ENCODE data around the gene ZBED4. TPM values are rescaled to one million over a fixed set of nuclear protein-coding genes. Genes with fewer than 3 reads are reported as not detected.

ZBED4 gene
- total RNA-seq, 2 donors from 2014 or later, result 10.4 to 11.2 TPM

DNA sequence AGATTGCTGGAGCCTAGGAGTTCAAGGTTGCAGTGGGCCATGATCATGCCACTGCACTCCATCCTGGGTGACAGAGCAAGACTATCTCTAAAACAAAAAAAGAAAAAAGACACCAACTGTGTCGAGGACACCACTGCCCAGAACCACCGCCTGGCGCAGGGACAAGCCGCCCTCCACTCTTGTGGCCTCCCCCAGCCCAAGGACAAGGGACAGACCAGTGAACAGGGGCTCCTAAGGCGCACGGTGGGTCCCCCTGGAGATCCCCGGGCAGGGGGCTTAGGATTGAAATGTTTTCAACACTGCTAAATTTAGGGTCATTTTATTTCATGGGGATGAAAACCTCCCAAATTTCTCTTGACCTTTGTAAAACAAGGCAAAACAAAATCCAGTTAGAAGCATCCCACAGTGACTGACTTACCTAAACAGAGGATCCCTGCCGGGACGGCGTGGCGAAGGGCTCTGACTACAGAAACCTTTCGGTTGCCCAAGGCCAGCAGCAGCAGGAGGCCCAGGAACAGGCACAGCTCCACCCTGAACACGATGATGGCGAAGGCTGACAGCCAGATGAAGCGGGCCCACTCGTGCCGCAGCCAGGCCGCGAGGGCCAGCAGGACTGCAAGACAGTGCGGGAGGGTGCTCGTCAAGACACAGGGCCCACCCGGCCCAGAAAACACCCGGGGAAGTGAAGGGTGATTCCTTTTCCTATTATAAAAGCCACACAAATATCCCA lies 56.0 kb downstream of the ZBED4 start:
- H3K4me1 ChIP-seq (replicated peaks), result no peaks in the 10 kb centered on the region
- H3K36me3 ChIP-seq, result no peaks in the 10 kb centered on the region
- DNase-seq (ENCODE audit: low spot score), result no peak
- WGBS, result 92% methylated on average over 23 of the region's 23 CpGs
- no peak overlapping the region for H3K4me3 ChIP-seq
- no peak for TF ChIP-seq POLR2AphosphoS5 (IDR thresholded peaks at IDR 0.05)
- no peak for TF ChIP-seq POLR2A (IDR thresholded peaks at IDR 0.05)
- TF ChIP-seq, protein P1, sequence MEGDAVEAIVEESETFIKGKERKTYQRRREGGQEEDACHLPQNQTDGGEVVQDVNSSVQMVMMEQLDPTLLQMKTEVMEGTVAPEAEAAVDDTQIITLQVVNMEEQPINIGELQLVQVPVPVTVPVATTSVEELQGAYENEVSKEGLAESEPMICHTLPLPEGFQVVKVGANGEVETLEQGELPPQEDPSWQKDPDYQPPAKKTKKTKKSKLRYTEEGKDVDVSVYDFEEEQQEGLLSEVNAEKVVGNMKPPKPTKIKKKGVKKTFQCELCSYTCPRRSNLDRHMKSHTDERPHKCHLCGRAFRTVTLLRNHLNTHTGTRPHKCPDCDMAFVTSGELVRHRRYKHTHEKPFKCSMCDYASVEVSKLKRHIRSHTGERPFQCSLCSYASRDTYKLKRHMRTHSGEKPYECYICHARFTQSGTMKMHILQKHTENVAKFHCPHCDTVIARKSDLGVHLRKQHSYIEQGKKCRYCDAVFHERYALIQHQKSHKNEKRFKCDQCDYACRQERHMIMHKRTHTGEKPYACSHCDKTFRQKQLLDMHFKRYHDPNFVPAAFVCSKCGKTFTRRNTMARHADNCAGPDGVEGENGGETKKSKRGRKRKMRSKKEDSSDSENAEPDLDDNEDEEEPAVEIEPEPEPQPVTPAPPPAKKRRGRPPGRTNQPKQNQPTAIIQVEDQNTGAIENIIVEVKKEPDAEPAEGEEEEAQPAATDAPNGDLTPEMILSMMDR (IDR thresholded peaks at IDR 0.05), result no peak
- H3K27me3 ChIP-seq (replicated peaks; ENCODE audit: insufficient read depth), result no peaks in the 10 kb centered on the region
- no peaks in the 10 kb centered on the region for H3K9me3 ChIP-seq
- intact Hi-C loops (cut with DNase I), result no loop called here
- H3K27ac ChIP-seq, result no peak overlapping the region

DNA sequence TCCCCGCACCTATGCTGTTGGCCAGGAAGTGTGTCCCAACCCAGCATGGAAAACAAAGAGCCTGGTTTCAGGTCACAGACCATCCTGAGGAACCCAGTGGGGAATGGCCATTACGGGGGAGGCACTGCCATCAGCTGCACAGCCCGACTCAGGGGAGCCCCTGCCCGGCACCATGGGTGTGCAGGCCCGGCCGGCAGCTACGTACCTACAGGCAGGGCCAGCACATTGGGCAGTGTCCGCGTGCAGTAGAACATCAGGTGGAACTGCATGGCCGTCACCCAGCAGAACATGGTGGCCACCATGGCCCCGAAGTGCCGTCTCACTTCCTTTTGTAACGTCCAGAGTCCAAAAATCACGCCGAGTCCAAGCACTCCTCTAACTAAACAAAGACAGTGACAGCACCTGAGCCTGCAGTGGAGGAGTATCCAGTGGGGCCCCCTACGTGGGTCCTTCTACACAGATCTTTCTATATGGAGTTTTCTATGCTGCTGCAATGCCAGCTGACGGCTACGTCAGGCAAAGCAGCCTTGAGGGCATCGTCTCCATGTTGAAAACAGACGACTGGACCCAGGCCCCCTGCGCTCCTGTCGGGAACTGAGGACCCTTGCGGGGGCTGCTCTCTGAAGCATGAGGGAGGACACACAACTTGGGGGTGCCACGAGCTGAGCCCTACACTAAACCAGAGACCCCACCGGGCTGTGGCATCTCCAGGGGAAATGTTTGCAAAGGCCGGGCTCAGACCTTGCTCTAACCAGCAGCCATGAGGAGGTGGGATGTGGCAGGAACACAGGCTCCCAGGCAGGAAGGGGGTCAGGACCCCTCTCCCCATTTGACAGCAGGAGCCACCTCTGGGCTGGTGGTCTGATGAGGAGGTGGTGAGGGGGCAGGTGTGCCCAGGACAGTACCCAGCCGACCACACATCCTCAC lies 56.8 kb downstream of the ZBED4 start:
- H3K4me3 ChIP-seq, result no peak overlapping the region
- H3K9me3 ChIP-seq, result no peaks in the 10 kb centered on the region
- intact Hi-C loops (cut with DNase I), result no loop called here
- 95% methylated on average over 27 of the region's 27 CpGs for WGBS
- no peaks in the 10 kb centered on the region for H3K27me3 ChIP-seq (replicated peaks; ENCODE audit: insufficient read depth)
- no peaks in the 10 kb centered on the region for H3K36me3 ChIP-seq
- no peak overlapping the region for H3K27ac ChIP-seq
- TF ChIP-seq POLR2A (IDR thresholded peaks at IDR 0.05) (no peak), POLR2AphosphoS5 (IDR thresholded peaks at IDR 0.05) (no peak)
- TF ChIP-seq, protein P1 (IDR thresholded peaks at IDR 0.05), result no peak
- DNase-seq (ENCODE audit: low spot score), result no peak
- no peaks in the 10 kb centered on the region for H3K4me1 ChIP-seq (replicated peaks)

DNA sequence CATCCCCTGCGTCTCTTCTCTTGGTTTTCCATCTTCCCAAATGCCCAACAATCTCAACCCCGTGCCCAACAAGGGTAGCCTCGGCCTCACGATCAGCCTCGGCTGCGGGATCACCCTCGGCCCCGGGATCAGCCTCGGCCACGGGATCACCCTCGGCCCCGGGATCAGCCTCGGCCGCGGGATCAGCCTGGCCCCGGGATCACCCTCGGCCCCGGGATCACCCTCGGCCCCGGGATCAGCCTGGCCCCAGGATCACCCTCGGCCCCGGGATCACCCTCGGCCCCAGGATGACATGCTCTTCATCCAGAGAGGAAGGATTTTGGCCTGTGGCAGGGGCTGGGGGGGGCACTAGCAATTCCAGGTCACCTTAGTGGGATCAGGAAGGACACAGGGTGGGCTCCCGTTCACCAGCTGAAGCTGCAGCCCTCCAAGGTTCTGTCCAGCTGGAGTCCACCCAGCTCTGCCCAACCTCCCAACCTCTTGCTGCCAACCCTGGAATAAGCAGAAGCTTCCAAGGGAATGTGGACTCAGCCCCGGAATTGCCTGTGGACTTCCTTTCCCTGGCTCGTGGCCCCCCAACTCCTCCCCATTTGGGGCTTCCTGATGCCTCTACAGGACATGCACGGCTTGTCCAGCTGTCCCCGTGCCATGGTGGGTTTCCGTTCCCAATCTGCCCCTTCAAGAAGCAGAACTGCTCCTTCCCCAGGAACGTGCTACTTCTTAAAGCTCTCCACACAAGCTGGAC lies 58.4 kb downstream of the ZBED4 start:
- no peaks in the 10 kb centered on the region for H3K4me1 ChIP-seq (replicated peaks)
- intact Hi-C loops (cut with DNase I), result no loop called here
- 96% methylated on average over 29 of the region's 30 CpGs for WGBS
- H3K27ac ChIP-seq, result no peak overlapping the region
- DNase-seq (ENCODE audit: low spot score), result no peak
- no peaks in the 10 kb centered on the region for H3K27me3 ChIP-seq (replicated peaks; ENCODE audit: insufficient read depth)
- no peak overlapping the region for H3K4me3 ChIP-seq
- TF ChIP-seq POLR2AphosphoS5 (IDR thresholded peaks at IDR 0.05), result no peak
- TF ChIP-seq, protein P1 (IDR thresholded peaks at IDR 0.05), result no peak
- TF ChIP-seq POLR2A (IDR thresholded peaks at IDR 0.05), result no peak
- H3K9me3 ChIP-seq, result no peaks in the 10 kb centered on the region
- no peaks in the 10 kb centered on the region for H3K36me3 ChIP-seq

DNA sequence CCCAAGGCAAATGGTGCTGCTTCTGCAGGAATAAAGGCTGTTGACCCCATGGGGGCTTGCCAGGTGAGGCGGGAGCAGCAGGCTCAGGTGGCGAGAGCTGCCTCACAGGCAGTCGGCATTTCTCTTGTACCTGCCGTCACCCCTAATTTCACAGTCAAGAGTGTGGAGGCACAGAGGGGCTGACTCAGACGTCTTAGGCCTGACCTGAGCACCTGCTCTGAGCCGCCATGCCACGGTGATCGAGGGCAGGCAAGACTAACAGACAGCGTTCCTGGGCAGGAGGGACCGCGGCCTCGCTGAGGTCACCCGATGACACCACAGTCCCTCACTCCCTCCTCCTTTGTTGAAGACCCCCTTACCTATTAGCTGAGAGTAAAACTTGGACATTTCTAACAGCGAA lies 59.4 kb downstream of the ZBED4 start:
- no peaks in the 10 kb centered on the region for H3K27me3 ChIP-seq (replicated peaks; ENCODE audit: insufficient read depth)
- H3K4me1 ChIP-seq (replicated peaks), result no peaks in the 10 kb centered on the region
- 88% methylated on average over 14 of the region's 14 CpGs for WGBS
- no peaks in the 10 kb centered on the region for H3K36me3 ChIP-seq
- H3K9me3 ChIP-seq, result no peaks in the 10 kb centered on the region
- no peak overlapping the region for H3K4me3 ChIP-seq
- no peak overlapping the region for H3K27ac ChIP-seq
- TF ChIP-seq POLR2AphosphoS5 (IDR thresholded peaks at IDR 0.05) (no peak), POLR2A (IDR thresholded peaks at IDR 0.05) (no peak)
- TF ChIP-seq, protein P1 (IDR thresholded peaks at IDR 0.05), result no peak
- no peak for DNase-seq (ENCODE audit: low spot score)
- intact Hi-C loops (cut with DNase I), result no loop called here
